Stimulated activated CD4-positive, alpha-beta T cell treated with anti-CD3 and anti-CD28 coated beads, Interleukin-1b, Interleukin-23, amount 100 ng/mL, for 4 hours (primary cell): ENCODE results near the gene CISTR.
A peak's percentile ranks its signal among the peaks of the same experiment; 100 is the strongest.

Experiments
- DNase-seq, 2 donors: peaks; one replicate each; pipeline ENCODE4 v3.0.0-alpha.2; 2020; ENCODE audit warnings: low read depth in 2 of 2

Gene CISTR

GRCh38 chr12:53743266-53744129 is 8.3 kb downstream of the CISTR start:
- DNase-seq, result peak; percentile 39 to 55

GRCh38 chr12:53740130-53740491 is 11.7 kb downstream of the CISTR start:
- no peak for DNase-seq

GRCh38 chr12:53739214-53740129 is 12.3 kb downstream of the CISTR start:
- no peak for DNase-seq

- DNase-seq, result peak in 1 of 2 donors; percentile 37
Observed at GRCh38 chr12:53738406-53739213, 13.2 kb downstream of the CISTR start.

- no peak for DNase-seq
Observed at GRCh38 chr12:53737951-53738405, 13.8 kb downstream of the CISTR start.

GRCh38 chr12:53737093-53737808 is 14.5 kb downstream of the CISTR start:
- DNase-seq, result no peak

- no peak for DNase-seq
Observed at GRCh38 chr12:53736592-53736991, 15.2 kb downstream of the CISTR start.

- DNase-seq, result no peak
Observed at GRCh38 chr12:53735556-53735955, 16.2 kb downstream of the CISTR start.

GRCh38 chr12:53734425-53734824 is 17.4 kb downstream of the CISTR start:
- no peak for DNase-seq

GRCh38 chr12:53733807-53734200 is 18.0 kb downstream of the CISTR start:
- no peak for DNase-seq

GRCh38 chr12:53733051-53733806 is 18.6 kb downstream of the CISTR start:
- DNase-seq, result no peak

- DNase-seq, result no peak
Observed at GRCh38 chr12:53729644-53730043, 22.1 kb downstream of the CISTR start.

GRCh38 chr12:53728206-53728605 is 23.6 kb downstream of the CISTR start:
- DNase-seq, result no peak

- peak; percentile 87 to 91 for DNase-seq
Observed at GRCh38 chr12:53727310-53728041, 24.3 kb downstream of the CISTR start, which contains the start of gene CALCOCO1. CALCOCO1 (minus strand) TSS chr12:53727452; CDS start chr12:53725242, 2,210 bp downstream.

- DNase-seq, result no peak
Observed at GRCh38 chr12:53726946-53727309, 24.9 kb downstream of the CISTR start.

GRCh38 chr12:53726341-53726740 is 25.4 kb downstream of the CISTR start:
- no peak for DNase-seq

GRCh38 chr12:53725824-53726223 is 26.0 kb downstream of the CISTR start:
- no peak for DNase-seq

- no peak for DNase-seq
Observed at GRCh38 chr12:53722450-53723041, 29.2 kb downstream of the CISTR start.

- DNase-seq, result no peak
Observed at GRCh38 chr12:53720946-53721345, 30.8 kb downstream of the CISTR start.
